GM18505 (cell line): Measurements from ENCODE around the gene CHD3.

Experiments used
- ATAC-seq: cut with Tn5 transposase; IDR thresholded peaks from one replicate; pipeline ENCODE4 v1.9.1; 2021; ENCODE audit not compliant: unreplicated experiment
- POLR2A ChIP-seq: IDR thresholded peaks from 4 replicates; pipeline ENCODE4 v1.6.1; 2011; ENCODE audit warnings: borderline replicate concordance; ENCODE audit not compliant: insufficient read depth, insufficient read length; ENCODE audit errors: extremely low read depth

The CHD3 gene

GRCh38 chr17:7888184-7888920 lies at the start of gene CHD3:
Gene CHD3 (plus strand): TSS chr17:7888789. CDS start chr17:7889001, 212 bp downstream.
- no peak for TF ChIP-seq POLR2A
- ATAC-seq = no peak

DNA sequence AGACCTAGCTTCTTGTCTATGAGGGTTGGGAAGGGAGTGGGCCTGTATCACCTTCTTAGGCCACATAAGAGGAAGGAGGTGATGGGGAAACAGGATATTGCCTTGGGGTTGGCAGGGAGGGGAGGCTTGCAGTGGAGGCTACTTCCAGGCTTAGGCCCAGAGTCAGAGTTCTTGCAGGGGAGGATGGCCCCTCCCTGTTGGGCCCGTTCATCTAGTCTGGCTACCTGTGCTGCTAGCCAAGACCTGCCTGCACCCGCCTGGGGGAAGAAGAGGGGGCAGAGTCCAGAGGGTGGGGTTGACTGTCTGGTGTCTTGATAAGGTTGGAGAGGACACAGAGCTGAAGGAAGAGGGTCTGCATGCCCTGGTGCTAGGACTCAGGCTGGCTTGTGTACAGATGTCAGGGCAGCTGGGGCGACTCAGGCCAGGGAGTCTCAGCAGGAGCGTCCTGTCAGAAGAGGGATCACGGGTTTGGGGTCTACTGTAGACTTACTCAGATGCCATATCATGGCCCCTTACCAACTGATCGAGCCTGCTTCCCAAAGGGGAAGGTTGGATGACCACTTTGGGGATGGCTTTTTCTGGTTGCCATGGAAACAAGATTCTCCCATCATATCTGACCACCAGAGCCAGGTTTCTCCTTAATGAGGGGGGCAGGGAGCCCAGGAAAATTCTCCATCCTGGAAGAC lies 49.3 kb upstream of the CHD3 start:
- ATAC-seq = no peak

DNA sequence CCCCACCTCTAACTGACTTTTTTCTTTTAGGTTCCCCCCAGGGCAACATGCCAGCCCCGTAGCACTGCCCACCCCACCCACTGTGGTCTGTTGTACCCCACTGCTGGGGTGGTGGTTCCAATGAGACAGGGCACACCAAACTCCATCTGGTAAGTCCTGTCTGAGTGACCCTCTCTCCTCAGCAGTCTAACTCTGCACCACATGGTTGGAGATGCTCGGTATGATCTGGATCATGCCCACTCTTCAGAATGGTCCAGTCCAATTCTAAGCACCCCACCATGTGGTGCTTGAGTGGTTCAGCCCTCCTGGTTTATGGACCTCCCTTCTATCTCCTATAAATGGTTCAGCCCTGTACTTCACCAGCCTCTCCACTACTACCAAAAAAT lies 48.7 kb upstream of the CHD3 start:
- no peak for TF ChIP-seq POLR2A
- no peak for ATAC-seq

More for the DNA sequence above, 49.3 kb upstream of the CHD3 start:
- no peak for TF ChIP-seq POLR2A

- TF ChIP-seq POLR2A = no peak
- no peak for ATAC-seq
Observed at GRCh38 chr17:7840441-7840840, 48.1 kb upstream of the CHD3 start.

DNA sequence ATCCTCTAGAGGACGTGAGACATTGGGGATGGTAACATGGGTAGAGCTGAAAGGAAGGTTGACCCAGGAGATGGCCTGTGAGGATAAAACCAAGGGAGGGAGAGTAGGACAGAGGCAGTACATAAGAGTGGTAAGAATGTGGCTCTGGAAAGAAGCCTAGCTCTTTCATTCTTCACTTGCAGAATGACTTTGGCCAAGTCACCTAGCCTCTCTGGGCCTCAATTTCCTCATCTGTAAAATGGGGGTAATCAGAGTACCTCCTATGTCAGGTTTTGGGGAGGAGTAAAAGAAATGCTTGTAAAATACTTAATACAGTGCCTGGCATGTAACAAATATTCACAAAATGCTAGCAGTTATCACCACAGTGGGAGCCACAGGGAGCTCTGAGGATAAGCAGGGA lies 47.7 kb upstream of the CHD3 start:
- no peak for ATAC-seq
- TF ChIP-seq POLR2A = no peak

- peak; percentile 9 for ATAC-seq
Observed at GRCh38 chr17:7841396-7841914, 47.1 kb upstream of the CHD3 start.

GRCh38 chr17:7841915-7842379 lies 46.6 kb upstream of the CHD3 start:
- ATAC-seq = peak; percentile 20
- no peak for TF ChIP-seq POLR2A

More at GRCh38 chr17:7841396-7841914, 47.1 kb upstream of the CHD3 start:
- TF ChIP-seq POLR2A = peak; percentile 38

GRCh38 chr17:7842380-7843256 lies 46.0 kb upstream of the CHD3 start:
- TF ChIP-seq POLR2A = peak; percentile 59
- ATAC-seq = peak; percentile 33

DNA sequence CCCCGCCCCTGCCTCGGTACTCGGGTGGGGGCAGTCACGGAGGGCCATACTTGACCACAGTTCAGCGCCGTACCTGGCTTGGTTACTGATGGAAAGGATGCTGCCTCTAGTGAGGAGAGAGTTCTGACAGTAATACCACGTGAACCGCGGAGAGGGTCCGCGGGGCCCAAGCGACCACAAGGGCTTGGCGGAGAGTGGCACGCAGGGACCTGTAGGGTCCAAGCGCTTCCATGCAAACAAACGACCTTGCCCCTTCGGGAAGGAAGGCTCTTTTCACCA lies 45.4 kb upstream of the CHD3 start:
- no peak for TF ChIP-seq POLR2A
- no peak for ATAC-seq

- peak; percentile 66 for TF ChIP-seq POLR2A
- ATAC-seq = peak; percentile 26
Observed at GRCh38 chr17:7843536-7844291, 44.9 kb upstream of the CHD3 start.

- peak; percentile 36 for ATAC-seq
- TF ChIP-seq POLR2A = peak; percentile 25
Observed at GRCh38 chr17:7844292-7845154, 44.1 kb upstream of the CHD3 start.
